Mesenchymal stem cell (in vitro differentiated cells and primary cell): ENCODE results near the gene RNF220.

Experiments used
- DNase-seq: peaks from one replicate; pipeline ENCODE4 v3.0.0-alpha.2; 2013
- H2AFZ ChIP-seq: one replicate; pipeline ENCODE4 v1.6.1; 2013; ENCODE audit warnings: low read depth, mild to moderate bottlenecking, control low read depth, inconsistent platforms, low read length, moderate library complexity
- H2AK5ac ChIP-seq: 2 replicates; pipeline ENCODE4 v1.6.1; 2013; ENCODE audit warnings: low read length, moderate library complexity, mild to moderate bottlenecking, inconsistent platforms; ENCODE audit not compliant: severe bottlenecking
- H2BK120ac ChIP-seq: one replicate; pipeline ENCODE4 v1.6.1; 2013; ENCODE audit warnings: low read depth, mild to moderate bottlenecking, inconsistent platforms, low read length, moderate library complexity
- H2BK12ac ChIP-seq, 2 experiments: one replicate each; pipeline ENCODE4 v1.6.1; 2013; ENCODE audit warnings: inconsistent platforms in 2 of 2, low read length in 2 of 2, mild to moderate bottlenecking in 2 of 2, moderate library complexity in 2 of 2, control low read depth in 1 of 2
- H2BK15ac ChIP-seq: one replicate; pipeline ENCODE4 v1.6.1; 2013; ENCODE audit warnings: mild to moderate bottlenecking, low read depth, inconsistent platforms; ENCODE audit not compliant: poor library complexity, severe bottlenecking
- H2BK5ac ChIP-seq: 2 replicates; pipeline ENCODE4 v1.6.1; 2013; ENCODE audit warnings: low read depth, mild to moderate bottlenecking, low read length, control low read depth, inconsistent platforms; ENCODE audit not compliant: poor library complexity, severe bottlenecking
- H3K14ac ChIP-seq, 2 experiments: one replicate each; pipeline ENCODE4 v1.6.1; 2013; ENCODE audit warnings: inconsistent platforms in 2 of 2, low read length in 2 of 2, control low read depth in 1 of 2, mild to moderate bottlenecking in 1 of 2, moderate library complexity in 1 of 2
- H3K18ac ChIP-seq, 2 experiments: one replicate each; pipeline ENCODE4 v1.6.1; 2013; ENCODE audit warnings: inconsistent platforms in 2 of 2, low read length in 2 of 2, control low read depth in 1 of 2, low read depth in 1 of 2, mild to moderate bottlenecking in 1 of 2
- H3K23ac ChIP-seq, 2 experiments: one replicate each; pipeline ENCODE4 v1.6.1; 2013; ENCODE audit warnings: inconsistent platforms in 2 of 2, low read length in 2 of 2, mild to moderate bottlenecking in 2 of 2, moderate library complexity in 2 of 2, control low read depth in 1 of 2
- H3K27ac ChIP-seq: 2 replicates; pipeline ENCODE4 v1.5.1; 2013; ENCODE audit warnings: mild to moderate bottlenecking, moderate library complexity, low read length, control low read depth, inconsistent platforms; ENCODE audit not compliant: poor library complexity, severe bottlenecking
- H3K27me3 ChIP-seq, 2 experiments: 2 replicates each; pipeline versions ENCODE4 v1.6.1 to v1.7.0; 2013; ENCODE audit warnings: low read length in 2 of 2, mild to moderate bottlenecking in 2 of 2, moderate library complexity in 2 of 2, control low read depth in 1 of 2, inconsistent platforms in 1 of 2; ENCODE audit not compliant: control insufficient read depth in 1 of 2, insufficient read depth in 1 of 2
- H3K36me3 ChIP-seq, 2 experiments: 2 replicates each; pipeline versions ENCODE4 v1.6.1 to v1.7.0; 2013; ENCODE audit warnings: low read length in 2 of 2, control low read depth in 1 of 2, inconsistent platforms in 1 of 2, low read depth in 1 of 2, mild to moderate bottlenecking in 1 of 2; ENCODE audit not compliant: insufficient read depth in 2 of 2, control insufficient read depth in 1 of 2
- H3K4ac ChIP-seq, 2 experiments: one replicate each; pipeline ENCODE4 v1.6.1; 2013; ENCODE audit warnings: inconsistent platforms in 2 of 2, low read length in 2 of 2, mild to moderate bottlenecking in 2 of 2, moderate library complexity in 2 of 2, control low read depth in 1 of 2, low read depth in 1 of 2
- H3K4me1 ChIP-seq: 2 replicates; pipeline ENCODE4 v1.6.1; 2013; ENCODE audit warnings: low read depth, low read length, control low read depth; ENCODE audit not compliant: control insufficient read depth, insufficient read depth
- H3K4me2 ChIP-seq: 2 replicates; pipeline ENCODE4 v1.6.1; 2013; ENCODE audit warnings: low read length, mild to moderate bottlenecking, inconsistent platforms; ENCODE audit not compliant: poor library complexity, severe bottlenecking
- H3K4me3 ChIP-seq, 2 experiments: 2 replicates each; pipeline versions ENCODE4 v1.5.1 to v1.7.0; 2013; ENCODE audit warnings: low read length in 2 of 2, mild to moderate bottlenecking in 2 of 2, control low read depth in 1 of 2, low read depth in 1 of 2; ENCODE audit not compliant: insufficient read depth in 1 of 2
- H3K79me1 ChIP-seq: replicated peaks from 2 replicates; pipeline ENCODE4 v1.6.1; 2013; ENCODE audit warnings: mild to moderate bottlenecking, control low read depth, low read length, inconsistent platforms; ENCODE audit not compliant: poor library complexity, severe bottlenecking
- H3K9ac ChIP-seq: 2 replicates; pipeline ENCODE4 v1.7.0; 2013; ENCODE audit warnings: mild to moderate bottlenecking, low read length, moderate library complexity
- H3K9me3 ChIP-seq: 2 replicates; pipeline ENCODE4 v1.7.0; 2013; ENCODE audit warnings: mild to moderate bottlenecking, low read length; ENCODE audit not compliant: control insufficient read depth
- H4K8ac ChIP-seq: one replicate; pipeline ENCODE4 v1.6.1; 2013; ENCODE audit warnings: inconsistent platforms, mild to moderate bottlenecking, low read length, moderate library complexity
- H4K91ac ChIP-seq: one replicate; pipeline ENCODE4 v1.6.1; 2013; ENCODE audit warnings: mild to moderate bottlenecking, low read length, inconsistent platforms
- WGBS: methylation state at CpG from one replicate; pipeline ENCODE4 v1.1.7; 2013; ENCODE audit warnings: mixed read lengths; 5-methylcytosine and 5-hydroxymethylcytosine counted together

The RNF220 gene

GRCh38 chr1:44436401-44437106 is 31.5 kb downstream of the RNF220 start:
- Histone ChIP-seq H2AFZ (no peak overlapping the region), H3K9ac (no peak overlapping the region), H2AK5ac (no peak overlapping the region), H3K27ac (no peak overlapping the region), H2BK12ac (no peak overlapping the region), H3K27me3 (peaks cover 4 to 35% of the 10 kb centered on the region in 2 experiments), H3K4ac (no peak overlapping the region), H3K4me2 (no peak overlapping the region), H3K4me1 (no peaks in the 10 kb centered on the region), H2BK15ac (no peak overlapping the region), H3K23ac (no peak overlapping the region), H2BK5ac (no peak overlapping the region), H3K4me3 (no peak overlapping the region), H4K91ac (no peak overlapping the region), H4K8ac (no peak overlapping the region), H2BK120ac (no peak overlapping the region), H3K18ac (no peak overlapping the region), H3K9me3 (no peaks in the 10 kb centered on the region), H3K14ac (no peak overlapping the region), H3K36me3 (no peaks in the 10 kb centered on the region), H3K79me1 (no peaks in the 10 kb centered on the region)
- DNase-seq = no peak
- 75% methylated on average over 4 of the region's 5 CpGs for WGBS

GRCh38 chr1:44437107-44437716 is 32.2 kb downstream of the RNF220 start:
- no peak for DNase-seq
- Histone ChIP-seq H3K79me1 (no peaks in the 10 kb centered on the region), H3K4me2 (no peak overlapping the region), H3K27me3 (peaks cover 4 to 30% of the 10 kb centered on the region in 2 experiments), H4K91ac (no peak overlapping the region), H2BK120ac (no peak overlapping the region), H2BK12ac (no peak overlapping the region), H4K8ac (no peak overlapping the region), H3K4ac (no peak overlapping the region), H3K4me1 (no peaks in the 10 kb centered on the region), H3K14ac (no peak overlapping the region), H2AK5ac (no peak overlapping the region), H2BK15ac (no peak overlapping the region), H3K4me3 (no peak overlapping the region), H2AFZ (no peak overlapping the region), H3K36me3 (no peaks in the 10 kb centered on the region), H3K9ac (no peak overlapping the region), H3K9me3 (no peaks in the 10 kb centered on the region), H3K23ac (no peak overlapping the region), H3K27ac (no peak overlapping the region), H3K18ac (no peak overlapping the region), H2BK5ac (no peak overlapping the region)
- 54% methylated on average over 6 of the region's 8 CpGs for WGBS

GRCh38 chr1:44442791-44443190 is 37.7 kb downstream of the RNF220 start:
- H3K4ac ChIP-seq = no peak overlapping the region
- no peak for DNase-seq
- 83% methylated on average over 1 of the region's 1 CpG for WGBS
- H3K9ac ChIP-seq = no peak overlapping the region
- H4K8ac ChIP-seq = no peak overlapping the region
- H2AK5ac ChIP-seq = no peak overlapping the region
- no peak overlapping the region for H3K14ac ChIP-seq
- H2BK120ac ChIP-seq = no peak overlapping the region
- H2BK5ac ChIP-seq = no peak overlapping the region
- H3K18ac ChIP-seq = no peak overlapping the region
- no peak overlapping the region for H3K4me3 ChIP-seq
- no peaks in the 10 kb centered on the region for H3K4me1 ChIP-seq
- H3K27ac ChIP-seq = no peak overlapping the region
- H3K27me3 ChIP-seq = peaks cover 9 to 28% of the 10 kb centered on the region in 2 experiments
- H3K4me2 ChIP-seq = no peak overlapping the region
- H2BK12ac ChIP-seq = no peak overlapping the region
- no peaks in the 10 kb centered on the region for H3K9me3 ChIP-seq
- H2AFZ ChIP-seq = no peak overlapping the region
- H3K36me3 ChIP-seq = no peaks in the 10 kb centered on the region
- H4K91ac ChIP-seq = no peak overlapping the region
- no peaks in the 10 kb centered on the region for H3K79me1 ChIP-seq
- H3K23ac ChIP-seq = no peak overlapping the region
- H2BK15ac ChIP-seq = no peak overlapping the region

GRCh38 chr1:44447051-44447810 is 42.2 kb downstream of the RNF220 start:
- Histone ChIP-seq H3K36me3 (no peaks in the 10 kb centered on the region), H3K14ac (no peak overlapping the region), H3K27me3 (peaks cover 17 to 19% of the 10 kb centered on the region in 2 experiments), H3K4me3 (no peak overlapping the region), H3K4me2 (no peak overlapping the region), H2AK5ac (no peak overlapping the region), H3K23ac (no peak overlapping the region), H3K27ac (no peak overlapping the region), H3K4me1 (no peaks in the 10 kb centered on the region), H2BK5ac (no peak overlapping the region), H3K18ac (no peak overlapping the region), H2BK12ac (no peak overlapping the region), H4K8ac (no peak overlapping the region), H2BK15ac (no peak overlapping the region), H2BK120ac (no peak overlapping the region), H3K4ac (no peak overlapping the region), H3K79me1 (no peaks in the 10 kb centered on the region), H2AFZ (no peak overlapping the region), H3K9ac (peak overlapping the region; percentile 10), H3K9me3 (no peaks in the 10 kb centered on the region), H4K91ac (no peak overlapping the region)
- 82% methylated on average over 4 of the region's 6 CpGs for WGBS
- no peak for DNase-seq
